Measurements from ENCODE around the gene PIGC.

DNA sequence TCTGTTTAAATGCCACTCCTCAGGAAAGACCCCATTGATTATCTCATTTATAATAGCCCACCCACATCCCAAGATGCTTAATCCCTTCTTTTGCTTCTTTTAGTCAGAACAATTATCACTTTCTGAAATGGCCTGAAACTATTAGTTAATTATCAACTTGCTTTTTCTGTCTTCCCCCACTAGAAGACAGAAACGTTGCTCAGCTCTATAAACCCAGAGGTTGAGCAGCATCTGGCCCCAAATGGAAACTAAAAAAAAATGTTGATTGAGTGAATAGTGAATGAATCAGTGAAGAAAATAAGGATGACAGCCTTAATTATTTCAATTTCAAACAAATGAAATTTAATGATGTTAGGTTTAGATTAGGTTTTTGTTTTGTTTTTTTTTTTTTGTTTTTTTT, 38.2 kb upstream of the PIGC start:
- TF ChIP-seq POLR2A (IDR thresholded peaks at IDR 0.05) = no peak
- TF ChIP-seq, protein P1, sequence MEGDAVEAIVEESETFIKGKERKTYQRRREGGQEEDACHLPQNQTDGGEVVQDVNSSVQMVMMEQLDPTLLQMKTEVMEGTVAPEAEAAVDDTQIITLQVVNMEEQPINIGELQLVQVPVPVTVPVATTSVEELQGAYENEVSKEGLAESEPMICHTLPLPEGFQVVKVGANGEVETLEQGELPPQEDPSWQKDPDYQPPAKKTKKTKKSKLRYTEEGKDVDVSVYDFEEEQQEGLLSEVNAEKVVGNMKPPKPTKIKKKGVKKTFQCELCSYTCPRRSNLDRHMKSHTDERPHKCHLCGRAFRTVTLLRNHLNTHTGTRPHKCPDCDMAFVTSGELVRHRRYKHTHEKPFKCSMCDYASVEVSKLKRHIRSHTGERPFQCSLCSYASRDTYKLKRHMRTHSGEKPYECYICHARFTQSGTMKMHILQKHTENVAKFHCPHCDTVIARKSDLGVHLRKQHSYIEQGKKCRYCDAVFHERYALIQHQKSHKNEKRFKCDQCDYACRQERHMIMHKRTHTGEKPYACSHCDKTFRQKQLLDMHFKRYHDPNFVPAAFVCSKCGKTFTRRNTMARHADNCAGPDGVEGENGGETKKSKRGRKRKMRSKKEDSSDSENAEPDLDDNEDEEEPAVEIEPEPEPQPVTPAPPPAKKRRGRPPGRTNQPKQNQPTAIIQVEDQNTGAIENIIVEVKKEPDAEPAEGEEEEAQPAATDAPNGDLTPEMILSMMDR (IDR thresholded peaks at IDR 0.05) = no peak

Measured in body of pancreas (tissue), 4 donors.